ENCODE measurements around the gene TRIM69. TPM values are rescaled to one million over a fixed set of nuclear protein-coding genes. Genes with fewer than 3 reads are reported as not detected.

The TRIM69 gene
- total RNA-seq, 2 experiments from 2014 or later, result 53.0 to 59.5 TPM

GRCh38 chr15:44804298-44805046 lies 68.1 kb downstream of the TRIM69 start:
- ChIA-PET POLR2A (interaction anchor here (0.6 kb wide), 1 partner anchor 359 kb away, joined by 4 read pairs; no protein-coding TSS in a partner anchor), CTCF (no interaction called here)
- peaks cover 21% of the 10 kb centered on the region for H3K27me3 Mint-ChIP-seq (ENCODE audit: low read depth)
- H3K4me3 Mint-ChIP-seq, result no peak overlapping the region
- no peaks in the 10 kb centered on the region for H3K4me1 Mint-ChIP-seq (ENCODE audit: low read depth)
- no peak overlapping the region for H3K27ac Mint-ChIP-seq
- no peak for DNase-seq
- ATAC-seq, result no peak
- H3K36me3 Mint-ChIP-seq (ENCODE audit: low read depth), result no peaks in the 10 kb centered on the region
- H3K9me3 Mint-ChIP-seq (ENCODE audit: insufficient read depth), result no peaks in the 10 kb centered on the region

GRCh38 chr15:44808557-44808956 lies 72.2 kb downstream of the TRIM69 start:
- H3K36me3 Mint-ChIP-seq (ENCODE audit: low read depth), result no peaks in the 10 kb centered on the region
- no peaks in the 10 kb centered on the region for H3K4me1 Mint-ChIP-seq (ENCODE audit: low read depth)
- DNase-seq, result no peak

GRCh38 chr15:44810237-44810636 lies 73.9 kb downstream of the TRIM69 start:
- POLR2A ChIA-PET, result no interaction called here
- no peak overlapping the region for H3K27ac Mint-ChIP-seq
- CTCF ChIA-PET, result interaction anchor here (1.5 kb wide), 1 partner anchor 42 kb away, joined by 3 read pairs; no protein-coding TSS in a partner anchor
- no peaks in the 10 kb centered on the region for H3K9me3 Mint-ChIP-seq (ENCODE audit: insufficient read depth)
- H3K27me3 Mint-ChIP-seq (ENCODE audit: low read depth), result peaks cover 40% of the 10 kb centered on the region
- H3K4me3 Mint-ChIP-seq, result no peak overlapping the region
- ATAC-seq (no peak), DNase-seq (no peak)
- no peaks in the 10 kb centered on the region for H3K36me3 Mint-ChIP-seq (ENCODE audit: low read depth)
- H3K4me1 Mint-ChIP-seq (ENCODE audit: low read depth), result no peaks in the 10 kb centered on the region

More at GRCh38 chr15:44808557-44808956, 72.2 kb downstream of the TRIM69 start:
- ATAC-seq, result no peak
- H3K27me3 Mint-ChIP-seq (ENCODE audit: low read depth), result peaks cover 39% of the 10 kb centered on the region
- H3K9me3 Mint-ChIP-seq (ENCODE audit: insufficient read depth), result no peaks in the 10 kb centered on the region
- H3K4me3 Mint-ChIP-seq, result no peak overlapping the region
- ChIA-PET POLR2A (no interaction called here), CTCF (no interaction called here)
- H3K27ac Mint-ChIP-seq, result no peak overlapping the region

- CTCF ChIA-PET, result no interaction called here
- Mint-ChIP-seq H3K27ac (no peak overlapping the region), H3K4me1 (ENCODE audit: low read depth) (no peaks in the 10 kb centered on the region), H3K4me3 (no peak overlapping the region), H3K36me3 (ENCODE audit: low read depth) (no peaks in the 10 kb centered on the region), H3K9me3 (ENCODE audit: insufficient read depth) (no peaks in the 10 kb centered on the region), H3K27me3 (ENCODE audit: low read depth) (peaks cover 34% of the 10 kb centered on the region)
- DNase-seq (no peak), ATAC-seq (no peak)
- POLR2A ChIA-PET, result no interaction called here
These were observed 75.0 kb downstream of the TRIM69 start for GRCh38 chr15:44811337-44811736.

- ChIA-PET CTCF (no interaction called here), POLR2A (no interaction called here)
- DNase-seq (no peak), ATAC-seq (no peak)
- Mint-ChIP-seq H3K27me3 (ENCODE audit: low read depth) (peaks cover 34% of the 10 kb centered on the region), H3K9me3 (ENCODE audit: insufficient read depth) (no peaks in the 10 kb centered on the region), H3K4me1 (ENCODE audit: low read depth) (no peaks in the 10 kb centered on the region), H3K4me3 (no peak overlapping the region), H3K27ac (no peak overlapping the region), H3K36me3 (ENCODE audit: low read depth) (no peaks in the 10 kb centered on the region)
These were observed 75.7 kb downstream of the TRIM69 start for GRCh38 chr15:44812029-44812517.

GRCh38 chr15:44813231-44813630 lies 76.9 kb downstream of the TRIM69 start:
- Mint-ChIP-seq H3K27ac (no peak overlapping the region), H3K4me3 (no peak overlapping the region), H3K4me1 (ENCODE audit: low read depth) (no peaks in the 10 kb centered on the region), H3K36me3 (ENCODE audit: low read depth) (no peaks in the 10 kb centered on the region), H3K27me3 (ENCODE audit: low read depth) (peaks cover 32% of the 10 kb centered on the region), H3K9me3 (ENCODE audit: insufficient read depth) (no peaks in the 10 kb centered on the region)
- ChIA-PET CTCF (no interaction called here), POLR2A (interaction anchor here (0.6 kb wide), 1 partner anchor 552 kb away, joined by 3 read pairs; no protein-coding TSS in a partner anchor)
- ATAC-seq (no peak), DNase-seq (no peak)

Other genes with a start within 250 kb of the TRIM69 start
- 100 to 1,000 TPM in 1 of 2 experiments, 10 to 100 TPM in 1; 91.6 to 100 TPM for gene EIF3J, start 199.4 kb upstream of the TRIM69 start, total RNA-seq
- gene SPG11, start 72.9 kb upstream of the TRIM69 start, total RNA-seq, result 10 to 100 TPM; 73.8 to 75.8 TPM
- 10 to 100 TPM; 27.4 to 29.6 TPM for gene PATL2, start 25.2 kb upstream of the TRIM69 start, total RNA-seq
- 1,000 to 10,000 TPM; 6,300 to 6,473 TPM for gene B2M, start 25.0 kb upstream of the TRIM69 start, total RNA-seq
- not detected for gene TERB2, start 220.2 kb downstream of the TRIM69 start, total RNA-seq